Tibial nerve (tissue), 4 donors: Measurements from ENCODE around the gene DOCK1. TPM values are rescaled to one million over a fixed set of nuclear protein-coding genes. Genes with fewer than 3 reads are reported as not detected.

ENCODE experiments used
- DNase-seq, 2 donors: peaks; one replicate each; pipeline ENCODE4 v3.0.0-alpha.2; 2019; ENCODE audit warnings: low spot score in 2 of 2
- H3K27ac ChIP-seq, 4 donors: fragments of 200-600 bp; sonication (generic) in 3 of 4; one replicate each; pipeline ENCODE4 v1.5.1; 2017 to 2019; ENCODE audit warnings: mild to moderate bottlenecking in 1 of 4
- H3K27me3 ChIP-seq, 2 donors: fragments of 200-600 bp; sonication (generic) in 1 of 2; one replicate each; pipeline versions ENCODE4 v1.5.1 to v1.6.0; 2017 to 2019
- H3K36me3 ChIP-seq, 3 donors: fragments of 200-600 bp; sonication (generic); one replicate each; pipeline ENCODE4 v1.5.1; 2018 to 2019
- H3K4me1 ChIP-seq, 4 donors: fragments of 200-600 bp; sonication (generic) in 3 of 4; one replicate each; pipeline ENCODE4 v1.5.1; 2017 to 2019
- H3K4me3 ChIP-seq, 4 donors: fragments of 200-600 bp; sonication (generic) in 3 of 4; one replicate each; pipeline ENCODE4 v1.5.1; 2017 to 2019; ENCODE audit warnings: mild to moderate bottlenecking in 1 of 4, moderate library complexity in 1 of 4
- H3K9me3 ChIP-seq, 4 donors: fragments of 200-600 bp; sonication (generic) in 3 of 4; one replicate each; pipeline ENCODE4 v1.5.1; 2017 to 2019
- CTCF ChIP-seq, 5 experiments: fragments of 200-600 bp in 3 of 5; fragments of 450-650 bp in 2 of 5; sonication (generic) in 3 of 5; IDR thresholded peaks; one replicate each; pipeline ENCODE4 v1.5.1; 2016 to 2019; ENCODE audit warnings: antibody characterized with exemption in 5 of 5, mild to moderate bottlenecking in 3 of 5, moderate library complexity in 2 of 5
- EP300 ChIP-seq, 2 donors: sonication (generic); formaldehyde crosslinking; IDR thresholded peaks; one replicate each; pipeline ENCODE4 v1.6.1; 2017; ENCODE audit warnings: antibody characterized with exemption in 2 of 2, mild to moderate bottlenecking in 1 of 2
- POLR2A ChIP-seq, 2 donors: fragments of 450-650 bp; IDR thresholded peaks; one replicate each; pipeline ENCODE4 v1.6.1; 2017; ENCODE audit warnings: antibody characterized with exemption in 2 of 2, mild to moderate bottlenecking in 2 of 2, moderate library complexity in 2 of 2
- WGBS, 2 donors: methylation state at CpG; one replicate each; pipeline ENCODE4 v1.1.5; 2018; 5-methylcytosine and 5-hydroxymethylcytosine counted together
- total RNA-seq, 4 donors: library from RNA; depleted of rRNA; stranded (reverse); fragments of >200 nt; gene quantifications; one replicate each; pipeline ENCODE4 v1.1.0, GENCODE V29; 2016

The DOCK1 gene
- total RNA-seq, 4 donors from 2014 or later: 57.3 to 76.7 (median 63.7) TPM

GRCh38 chr10:127407551-127407950 is 502.3 kb downstream of the DOCK1 start:
- H3K36me3 ChIP-seq: peaks cover 0 to 72% (median 0%) of the 10 kb centered on the region in 3 donors
- 76 to 87% methylated on average over 6 of the region's 6 CpGs for WGBS, 2 donors
- no peak overlapping the region for H3K27ac ChIP-seq
- TF ChIP-seq CTCF (IDR thresholded peaks at IDR 0.05) (no peak), EP300 (IDR thresholded peaks at IDR 0.05) (no peak), POLR2A (IDR thresholded peaks at IDR 0.05) (no peak)
- no peaks in the 10 kb centered on the region for H3K27me3 ChIP-seq
- no peak for DNase-seq
- no peak overlapping the region for H3K4me3 ChIP-seq
- H3K9me3 ChIP-seq: no peaks in the 10 kb centered on the region
- peaks cover 0 to 2% (median 0%) of the 10 kb centered on the region in 4 donors for H3K4me1 ChIP-seq

GRCh38 chr10:127408112-127408710 is 503.0 kb downstream of the DOCK1 start:
- H3K36me3 ChIP-seq: peaks cover 0 to 72% (median 0%) of the 10 kb centered on the region in 3 donors
- no peak for TF ChIP-seq POLR2A (IDR thresholded peaks at IDR 0.05)
- no peaks in the 10 kb centered on the region for H3K9me3 ChIP-seq

GRCh38 chr10:127408733-127409132 is 503.5 kb downstream of the DOCK1 start:
- DNase-seq: no peak
- Histone ChIP-seq H3K4me3 (no peak overlapping the region), H3K27me3 (no peaks in the 10 kb centered on the region), H3K9me3 (no peaks in the 10 kb centered on the region), H3K4me1 (peaks cover 0 to 2% (median 0%) of the 10 kb centered on the region in 4 donors), H3K27ac (peak overlapping the region in 1 of 4 donors; percentile 55), H3K36me3 (peaks cover 0 to 72% (median 0%) of the 10 kb centered on the region in 3 donors)
- WGBS, 2 donors: 79 to 84% methylated on average over 9 of the region's 9 CpGs
- peak in 1 of 2 donors; percentile 43 for TF ChIP-seq EP300 (IDR thresholded peaks at IDR 0.05)
- no peak for TF ChIP-seq CTCF (IDR thresholded peaks at IDR 0.05)

More at GRCh38 chr10:127408112-127408710, 503.0 kb downstream of the DOCK1 start:
- DNase-seq: no peak
- H3K27me3 ChIP-seq: no peaks in the 10 kb centered on the region
- H3K27ac ChIP-seq: peak overlapping the region in 2 of 4 donors; percentile 28 to 42
- H3K4me3 ChIP-seq: no peak overlapping the region
- 89 to 91% methylated on average over 15 of the region's 15 CpGs for WGBS, 2 donors
- H3K4me1 ChIP-seq: peaks cover 0 to 2% (median 0%) of the 10 kb centered on the region in 4 donors

GRCh38 chr10:127410030-127410429 is 504.8 kb downstream of the DOCK1 start:
- Histone ChIP-seq H3K27ac (no peak overlapping the region), H3K4me1 (peaks cover 0 to 2% (median 0%) of the 10 kb centered on the region in 4 donors), H3K36me3 (peaks cover 0 to 74% (median 0%) of the 10 kb centered on the region in 3 donors), H3K4me3 (no peak overlapping the region), H3K9me3 (no peaks in the 10 kb centered on the region), H3K27me3 (no peaks in the 10 kb centered on the region)
- no peak for DNase-seq
- TF ChIP-seq POLR2A (IDR thresholded peaks at IDR 0.05) (no peak), CTCF (IDR thresholded peaks at IDR 0.05) (no peak), EP300 (IDR thresholded peaks at IDR 0.05) (no peak)
- WGBS, 2 donors: 90% methylated on average over 9 of the region's 9 CpGs

GRCh38 chr10:127411062-127411461 is 505.8 kb downstream of the DOCK1 start:
- TF ChIP-seq EP300 (IDR thresholded peaks at IDR 0.05) (no peak), CTCF (IDR thresholded peaks at IDR 0.05) (no peak), POLR2A (IDR thresholded peaks at IDR 0.05) (no peak)
- DNase-seq: no peak
- Histone ChIP-seq H3K4me3 (no peak overlapping the region), H3K36me3 (peaks cover 0 to 77% (median 0%) of the 10 kb centered on the region in 3 donors), H3K27me3 (no peaks in the 10 kb centered on the region), H3K4me1 (peaks cover 0 to 2% (median 0%) of the 10 kb centered on the region in 4 donors), H3K9me3 (no peaks in the 10 kb centered on the region), H3K27ac (no peak overlapping the region)
- WGBS, 2 donors: 93% methylated on average over 10 of the region's 10 CpGs
